Nephron (organoid): ENCODE results near the gene RAPGEF6.

ENCODE experiments used
- H3K27ac Mint-ChIP-seq, 3 experiments: 2 replicates each; pipeline ENCODE4 v1.8.0; 2020; ENCODE audit warnings: mixed read lengths in 3 of 3, mild to moderate bottlenecking in 2 of 3, moderate library complexity in 1 of 3
- H3K27me3 Mint-ChIP-seq: 2 replicates; pipeline ENCODE4 v1.8.0; 2021; ENCODE audit warnings: low read depth, mild to moderate bottlenecking, moderate library complexity, mixed read lengths
- H3K36me3 Mint-ChIP-seq: 2 replicates; pipeline ENCODE4 v1.8.0; 2020; ENCODE audit warnings: low read depth, mixed read lengths
- H3K4me1 Mint-ChIP-seq: 2 replicates; pipeline ENCODE4 v1.8.0; 2020; ENCODE audit warnings: mixed read lengths
- H3K4me3 Mint-ChIP-seq, 3 experiments: 2 replicates each; pipeline ENCODE4 v1.8.0; 2020; ENCODE audit warnings: mild to moderate bottlenecking in 3 of 3, mixed read lengths in 3 of 3, moderate library complexity in 2 of 3
- H3K9me3 Mint-ChIP-seq: 2 replicates; pipeline ENCODE4 v1.8.0; 2020; ENCODE audit warnings: mixed read lengths
- CTCF ChIP-seq, 3 experiments: fragments of 200-600 bp; sonication (generic); IDR thresholded peaks; one replicate each; pipeline ENCODE4 v1.5.0; 2021; ENCODE audit warnings: antibody characterized with exemption in 3 of 3; ENCODE audit not compliant: unreplicated experiment in 3 of 3

Gene RAPGEF6

GRCh38 chr5:131649161-131649560, 14.1 kb upstream of the RAPGEF6 start:
- H3K9me3 Mint-ChIP-seq = no peaks in the 10 kb centered on the region
- no peak for TF ChIP-seq CTCF (IDR thresholded peaks at IDR 0.05; ENCODE audit: unreplicated experiment in 3 of 3)
- peaks cover 55% of the 10 kb centered on the region for H3K36me3 Mint-ChIP-seq
- H3K27ac Mint-ChIP-seq = no peak overlapping the region
- H3K4me1 Mint-ChIP-seq = no peaks in the 10 kb centered on the region
- no peak overlapping the region for H3K4me3 Mint-ChIP-seq
- no peaks in the 10 kb centered on the region for H3K27me3 Mint-ChIP-seq

- H3K27ac Mint-ChIP-seq = no peak overlapping the region
These were observed 12.2 kb upstream of the RAPGEF6 start for GRCh38 chr5:131647048-131647769.

GRCh38 chr5:131644822-131645221, 9.8 kb upstream of the RAPGEF6 start:
- Mint-ChIP-seq H3K4me3 (no peak overlapping the region), H3K4me1 (no peaks in the 10 kb centered on the region), H3K36me3 (peaks cover 30% of the 10 kb centered on the region), H3K27ac (no peak overlapping the region), H3K27me3 (no peaks in the 10 kb centered on the region), H3K9me3 (no peaks in the 10 kb centered on the region)
- no peak for TF ChIP-seq CTCF (IDR thresholded peaks at IDR 0.05; ENCODE audit: unreplicated experiment in 3 of 3)

More at GRCh38 chr5:131647048-131647769, 12.2 kb upstream of the RAPGEF6 start:
- Mint-ChIP-seq H3K4me1 (no peaks in the 10 kb centered on the region), H3K27me3 (no peaks in the 10 kb centered on the region), H3K36me3 (peaks cover 51% of the 10 kb centered on the region), H3K4me3 (no peak overlapping the region), H3K9me3 (no peaks in the 10 kb centered on the region)
- no peak for TF ChIP-seq CTCF (IDR thresholded peaks at IDR 0.05; ENCODE audit: unreplicated experiment in 3 of 3)

GRCh38 chr5:131644370-131644769, 9.3 kb upstream of the RAPGEF6 start:
- no peaks in the 10 kb centered on the region for H3K27me3 Mint-ChIP-seq
- H3K27ac Mint-ChIP-seq = no peak overlapping the region
- TF ChIP-seq CTCF (IDR thresholded peaks at IDR 0.05; ENCODE audit: unreplicated experiment in 3 of 3) = no peak
- H3K4me3 Mint-ChIP-seq = no peak overlapping the region
- no peaks in the 10 kb centered on the region for H3K9me3 Mint-ChIP-seq
- H3K4me1 Mint-ChIP-seq = no peaks in the 10 kb centered on the region
- H3K36me3 Mint-ChIP-seq = peaks cover 26% of the 10 kb centered on the region

GRCh38 chr5:131641494-131641893, 6.5 kb upstream of the RAPGEF6 start:
- H3K9me3 Mint-ChIP-seq = no peaks in the 10 kb centered on the region

More at GRCh38 chr5:131641494-131641893, 6.5 kb upstream of the RAPGEF6 start:
- Mint-ChIP-seq H3K27ac (no peak overlapping the region), H3K4me3 (no peak overlapping the region), H3K4me1 (peaks cover 2% of the 10 kb centered on the region), H3K36me3 (peaks cover 18% of the 10 kb centered on the region), H3K27me3 (no peaks in the 10 kb centered on the region)
- no peak for TF ChIP-seq CTCF (IDR thresholded peaks at IDR 0.05; ENCODE audit: unreplicated experiment in 3 of 3)
